ENCODE measurements around the gene NUBPL. TPM values are rescaled to one million over a fixed set of nuclear protein-coding genes. Genes with fewer than 3 reads are reported as not detected.
"Not testable (repeated sequence)": the region's sequence is repeated elsewhere in the genome, so short reads cannot be mapped to it uniquely, and the experiment has no call there.

NUBPL gene
- total RNA-seq, 2 experiments from 2014 or later: 4.8 to 6.4 TPM

DNA sequence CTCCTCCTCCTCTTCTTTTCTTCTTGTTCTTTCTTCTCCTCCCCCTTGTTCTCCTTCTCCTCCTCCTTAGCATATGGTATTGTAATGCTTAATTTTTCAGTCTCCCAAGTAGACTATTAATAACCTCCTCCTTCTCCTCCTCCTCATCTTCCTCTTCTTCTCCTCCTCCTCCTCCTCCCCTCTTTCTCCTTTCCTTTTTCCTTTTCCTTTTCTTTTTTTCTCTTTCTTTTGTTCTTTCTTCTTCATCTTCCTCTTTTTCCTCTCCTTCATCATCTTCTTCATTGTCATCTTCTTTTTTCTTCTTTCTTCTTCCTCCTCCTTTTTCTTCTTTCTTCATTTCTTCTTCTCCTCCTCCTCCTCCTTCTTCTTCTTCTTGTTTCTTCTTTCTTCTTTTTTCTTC, 264.3 kb downstream of the NUBPL start:
- POLR2A ChIA-PET: no interaction called here
- CTCF ChIA-PET: no interaction called here
- H3K27me3 Mint-ChIP-seq: no peaks in the 10 kb centered on the region
- no peaks in the 10 kb centered on the region for H3K9me3 Mint-ChIP-seq
- H3K4me3 Mint-ChIP-seq: no peak overlapping the region
- no peak for DNase-seq
- no peaks in the 10 kb centered on the region for H3K36me3 Mint-ChIP-seq (ENCODE audit: low read depth)
- H3K27ac Mint-ChIP-seq: no peak overlapping the region
- no peaks in the 10 kb centered on the region for H3K4me1 Mint-ChIP-seq

DNA sequence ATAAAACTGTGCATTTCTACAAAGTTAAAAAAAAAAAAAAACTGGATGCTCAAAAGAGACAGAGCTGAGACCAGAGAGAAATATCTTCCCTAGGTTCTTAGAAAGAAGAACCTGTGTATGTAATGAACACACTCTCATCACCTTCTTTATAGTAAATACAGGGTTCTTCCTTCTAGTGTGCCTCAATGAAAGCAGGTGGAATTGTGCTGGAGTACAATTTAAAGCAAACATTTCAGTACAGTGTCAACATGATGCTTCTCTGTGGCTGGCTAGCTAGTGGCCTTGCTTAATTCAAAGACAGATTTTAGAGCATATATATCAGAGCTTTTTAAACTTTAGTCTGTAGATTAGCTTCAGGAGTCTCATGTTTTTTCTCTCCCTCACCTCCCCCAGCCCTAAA, 266.1 kb downstream of the NUBPL start:
- DNase-seq: no peak
- H3K27ac Mint-ChIP-seq: no peak overlapping the region
- H3K4me1 Mint-ChIP-seq: no peaks in the 10 kb centered on the region
- no peak overlapping the region for H3K4me3 Mint-ChIP-seq
- no peaks in the 10 kb centered on the region for H3K36me3 Mint-ChIP-seq (ENCODE audit: low read depth)
- no peaks in the 10 kb centered on the region for H3K27me3 Mint-ChIP-seq
- ChIA-PET POLR2A (no interaction called here), CTCF (no interaction called here)
- H3K9me3 Mint-ChIP-seq: no peaks in the 10 kb centered on the region

DNA sequence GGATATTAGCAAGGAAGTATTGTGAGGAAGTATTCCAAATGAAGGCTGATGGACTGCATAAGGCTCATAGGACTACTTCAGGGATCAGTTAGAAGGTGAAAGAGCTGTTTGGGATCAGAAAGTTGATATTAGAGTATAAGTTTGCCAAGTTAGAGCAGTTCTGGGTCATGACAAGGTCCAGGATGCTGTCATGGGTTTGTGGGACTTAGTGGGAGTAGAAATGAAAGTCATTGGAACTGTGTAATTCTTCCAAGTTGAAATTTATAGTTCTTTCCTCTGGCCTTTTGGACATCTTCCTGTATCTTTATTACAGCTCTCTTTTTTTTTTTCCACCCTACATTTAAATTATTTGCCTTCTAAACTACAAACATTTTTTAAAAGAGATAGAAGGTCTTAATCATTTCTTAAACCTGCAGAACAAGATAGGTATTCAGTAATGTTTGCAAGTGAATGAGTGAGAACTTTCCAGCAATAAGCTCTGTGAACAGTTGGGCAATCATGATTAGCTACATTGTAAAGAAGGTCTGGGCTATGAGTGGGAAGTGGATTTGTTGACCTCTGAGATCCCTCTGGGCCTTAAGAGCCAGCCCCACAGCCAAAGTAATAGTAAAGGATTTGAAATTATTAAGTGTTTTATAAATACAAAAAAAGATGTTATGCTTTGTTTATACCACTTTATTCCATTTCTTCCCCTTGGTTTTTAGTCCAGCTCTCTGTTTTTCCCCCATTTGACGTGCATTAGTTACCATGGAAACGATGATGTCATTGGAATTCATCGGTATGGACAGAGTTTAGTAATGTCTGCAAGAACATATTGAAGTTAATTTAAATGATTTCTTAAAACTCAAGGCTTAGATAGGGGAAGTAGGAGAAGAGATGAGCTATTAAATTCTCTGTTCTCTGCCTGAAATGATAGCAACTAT, 268.0 kb downstream of the NUBPL start:
- no peaks in the 10 kb centered on the region for H3K4me1 Mint-ChIP-seq
- POLR2A ChIA-PET: no interaction called here
- CTCF ChIA-PET: interaction anchor here (0.6 kb wide), 1 partner anchor 1687 kb away, joined by 3 read pairs; no protein-coding TSS in a partner anchor

DNA sequence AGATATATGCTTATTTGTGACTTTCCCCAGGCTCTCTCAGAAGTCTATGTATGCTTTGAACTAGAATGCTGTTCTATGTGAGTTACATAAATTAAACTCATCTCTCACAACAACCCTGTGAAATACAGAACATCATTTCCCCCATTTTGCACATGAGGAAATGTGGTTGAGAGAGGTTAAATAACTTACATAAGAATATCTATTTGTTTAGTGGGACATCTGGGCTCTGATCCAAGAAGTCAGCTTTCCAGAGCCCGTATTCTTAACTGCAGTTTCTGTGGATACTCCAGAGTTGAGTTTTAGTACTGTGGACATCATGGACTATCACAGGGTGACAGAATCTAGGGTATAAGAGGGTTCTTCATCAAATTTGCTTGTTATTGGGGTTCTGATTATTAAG, 273.4 kb downstream of the NUBPL start:
- H3K27ac Mint-ChIP-seq: no peak overlapping the region
- ChIA-PET POLR2A (no interaction called here), CTCF (no interaction called here)
- H3K4me1 Mint-ChIP-seq: no peaks in the 10 kb centered on the region
- DNase-seq: no peak
- no peaks in the 10 kb centered on the region for H3K27me3 Mint-ChIP-seq
- H3K4me3 Mint-ChIP-seq: no peak overlapping the region
- H3K9me3 Mint-ChIP-seq: no peaks in the 10 kb centered on the region
- H3K36me3 Mint-ChIP-seq (ENCODE audit: low read depth): no peaks in the 10 kb centered on the region

More for the DNA sequence above, 268.0 kb downstream of the NUBPL start:
- no peaks in the 10 kb centered on the region for H3K36me3 Mint-ChIP-seq (ENCODE audit: low read depth)
- H3K9me3 Mint-ChIP-seq: no peaks in the 10 kb centered on the region
- no peak overlapping the region for H3K27ac Mint-ChIP-seq
- DNase-seq: no peak
- no peaks in the 10 kb centered on the region for H3K27me3 Mint-ChIP-seq
- no peak overlapping the region for H3K4me3 Mint-ChIP-seq

DNA sequence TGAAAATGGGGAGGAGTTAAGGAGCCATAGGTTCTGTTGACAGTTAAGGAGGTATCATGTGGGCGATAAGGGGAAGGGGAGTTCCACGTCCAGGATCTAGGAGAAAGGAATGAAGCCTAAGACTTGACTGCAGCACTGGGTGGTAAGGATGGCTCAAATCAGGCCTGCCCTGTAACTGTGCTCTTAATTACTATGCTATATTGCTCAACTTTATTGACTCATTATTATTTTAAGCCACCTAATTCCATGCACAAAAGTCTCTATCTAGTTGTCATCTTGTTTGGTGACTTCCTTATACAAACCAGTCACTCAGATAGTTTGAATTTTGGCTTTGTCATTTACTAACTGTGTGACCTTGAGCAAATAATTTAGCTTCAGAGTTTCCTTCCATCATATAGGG, 273.8 kb downstream of the NUBPL start:
- Mint-ChIP-seq H3K4me3 (no peak overlapping the region), H3K4me1 (no peaks in the 10 kb centered on the region), H3K27me3 (no peaks in the 10 kb centered on the region), H3K9me3 (no peaks in the 10 kb centered on the region), H3K36me3 (ENCODE audit: low read depth) (no peaks in the 10 kb centered on the region), H3K27ac (no peak overlapping the region)
- no peak for DNase-seq
- ChIA-PET CTCF (no interaction called here), POLR2A (no interaction called here)

DNA sequence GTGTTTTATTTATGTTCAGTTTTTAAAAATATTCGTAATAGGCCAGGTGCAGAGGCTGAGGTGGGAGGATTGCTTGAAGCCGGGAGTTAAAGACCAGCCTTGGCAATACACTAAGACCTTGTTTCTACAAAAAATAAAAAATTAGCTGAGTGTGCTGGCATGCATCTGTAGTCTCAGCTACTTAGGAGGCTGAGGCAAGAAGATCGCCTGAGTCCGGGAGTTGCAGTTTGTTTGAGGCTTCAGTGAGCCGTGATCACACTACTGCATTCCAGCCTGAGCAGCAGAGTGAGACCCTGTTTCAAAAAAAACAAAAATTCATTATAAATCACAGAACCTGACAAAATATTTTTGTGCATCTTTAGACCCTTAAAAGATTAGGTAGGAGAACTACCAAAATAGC, 275.8 kb downstream of the NUBPL start:
- CTCF ChIA-PET: no interaction called here
- POLR2A ChIA-PET: no interaction called here
- Mint-ChIP-seq H3K9me3 (peaks cover 2% of the 10 kb centered on the region), H3K4me3 (no peak overlapping the region), H3K4me1 (no peaks in the 10 kb centered on the region), H3K36me3 (ENCODE audit: low read depth) (no peaks in the 10 kb centered on the region), H3K27ac (no peak overlapping the region), H3K27me3 (no peaks in the 10 kb centered on the region)
- no peak for DNase-seq

DNA sequence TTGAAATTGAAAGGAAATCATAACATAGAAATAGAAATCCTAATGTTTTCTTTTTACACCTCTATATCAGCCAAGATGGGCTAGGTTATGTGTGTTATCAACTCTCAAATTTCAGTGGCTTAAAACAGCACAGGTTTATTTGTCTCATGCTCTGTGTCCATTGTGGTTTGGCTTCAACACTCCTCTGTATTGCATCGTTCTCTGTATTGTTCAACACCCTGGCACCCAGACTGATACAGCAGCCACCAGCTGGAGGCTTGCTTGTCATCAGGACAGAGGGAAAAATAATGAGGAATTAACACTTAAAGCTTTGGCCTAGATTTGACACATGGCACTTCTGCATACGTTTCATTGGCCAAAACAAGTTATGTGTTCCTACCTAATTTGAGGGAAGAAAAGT, 281.7 kb downstream of the NUBPL start:
- H3K27ac Mint-ChIP-seq: no peak overlapping the region
- no peaks in the 10 kb centered on the region for H3K4me1 Mint-ChIP-seq
- CTCF ChIA-PET: interaction anchor here (1.2 kb wide), 1 partner anchor 19 kb away, joined by 4 read pairs; no protein-coding TSS in a partner anchor
- POLR2A ChIA-PET: no interaction called here
- no peaks in the 10 kb centered on the region for H3K27me3 Mint-ChIP-seq
- no peak overlapping the region for H3K4me3 Mint-ChIP-seq
- H3K9me3 Mint-ChIP-seq: peaks cover 2% of the 10 kb centered on the region
- DNase-seq: no peak
- no peaks in the 10 kb centered on the region for H3K36me3 Mint-ChIP-seq (ENCODE audit: low read depth)

DNA sequence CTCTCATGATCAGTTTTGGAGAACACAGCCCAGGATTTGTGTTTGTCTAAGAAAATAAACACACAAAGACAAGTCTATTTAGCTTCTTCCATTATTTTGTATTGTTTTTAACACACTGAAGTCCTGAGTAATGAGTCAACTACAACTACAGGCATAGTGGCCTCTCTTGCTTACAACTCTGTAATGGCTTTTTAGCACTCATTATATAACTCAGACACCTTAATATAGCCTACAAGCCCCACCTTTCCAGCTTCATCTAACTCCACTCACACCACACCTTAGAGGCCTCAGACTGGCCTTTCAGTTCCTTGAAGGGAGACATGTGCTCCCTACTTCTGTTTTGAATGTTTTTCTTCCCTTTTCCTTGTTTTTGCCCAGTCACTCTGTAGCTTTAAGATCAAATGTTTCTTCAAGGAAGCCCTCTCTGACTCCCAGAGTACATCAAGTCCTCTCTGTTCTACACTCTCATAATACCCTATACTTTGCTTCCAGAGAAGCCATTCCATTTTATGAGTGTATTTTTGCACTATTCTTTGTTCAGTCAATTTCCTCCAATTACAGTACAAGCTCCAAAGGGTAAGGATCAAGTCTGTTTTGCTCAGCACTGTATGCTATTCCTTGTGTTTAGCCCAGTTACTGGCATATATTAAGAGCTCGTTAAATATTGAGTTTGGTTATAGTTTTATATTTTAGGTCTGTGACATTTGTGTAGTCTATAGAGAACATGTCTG, 282.3 kb downstream of the NUBPL start:
- Mint-ChIP-seq H3K4me3 (no peak overlapping the region), H3K36me3 (ENCODE audit: low read depth) (no peaks in the 10 kb centered on the region)
- POLR2A ChIA-PET: no interaction called here

DNA sequence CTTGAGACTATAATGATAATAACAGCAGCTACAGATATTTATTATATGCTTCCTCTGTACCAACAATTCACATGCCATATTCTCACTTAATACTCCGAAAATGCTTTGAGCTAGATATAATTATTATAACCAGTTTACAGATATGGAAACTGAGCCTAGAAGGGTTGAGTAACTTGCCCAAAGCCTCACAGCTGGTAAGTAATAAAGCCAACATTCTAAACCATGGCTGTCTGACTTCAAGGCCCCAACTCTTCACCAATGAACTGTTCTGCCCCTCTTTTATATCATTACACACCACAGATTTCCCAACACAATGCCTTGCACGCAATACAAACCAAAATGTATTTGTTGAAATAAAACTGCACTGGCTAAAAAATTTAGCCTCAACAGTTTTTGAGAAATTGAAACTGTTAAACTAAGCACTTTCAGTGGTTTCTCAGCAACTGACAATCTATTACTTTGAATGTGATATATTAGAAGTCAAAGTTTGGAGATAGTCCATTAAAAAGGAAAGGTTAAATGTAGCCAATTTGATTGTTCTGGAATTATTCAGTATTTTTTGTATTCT, 293.4 kb downstream of the NUBPL start:
- no peak for DNase-seq
- Mint-ChIP-seq H3K4me3 (no peak overlapping the region), H3K27me3 (no peaks in the 10 kb centered on the region), H3K27ac (no peak overlapping the region), H3K4me1 (peaks cover 2% of the 10 kb centered on the region), H3K9me3 (peaks cover 4% of the 10 kb centered on the region), H3K36me3 (ENCODE audit: low read depth) (peaks cover 12% of the 10 kb centered on the region)
- ChIA-PET CTCF (no interaction called here), POLR2A (no interaction called here)

More for the DNA sequence above, 282.3 kb downstream of the NUBPL start:
- no peaks in the 10 kb centered on the region for H3K27me3 Mint-ChIP-seq
- H3K4me1 Mint-ChIP-seq: no peaks in the 10 kb centered on the region
- H3K9me3 Mint-ChIP-seq: peaks cover 2% of the 10 kb centered on the region
- DNase-seq: no peak
- H3K27ac Mint-ChIP-seq: no peak overlapping the region
- CTCF ChIA-PET: interaction anchor here (1.2 kb wide), 1 partner anchor 20 kb away, joined by 4 read pairs; no protein-coding TSS in a partner anchor

DNA sequence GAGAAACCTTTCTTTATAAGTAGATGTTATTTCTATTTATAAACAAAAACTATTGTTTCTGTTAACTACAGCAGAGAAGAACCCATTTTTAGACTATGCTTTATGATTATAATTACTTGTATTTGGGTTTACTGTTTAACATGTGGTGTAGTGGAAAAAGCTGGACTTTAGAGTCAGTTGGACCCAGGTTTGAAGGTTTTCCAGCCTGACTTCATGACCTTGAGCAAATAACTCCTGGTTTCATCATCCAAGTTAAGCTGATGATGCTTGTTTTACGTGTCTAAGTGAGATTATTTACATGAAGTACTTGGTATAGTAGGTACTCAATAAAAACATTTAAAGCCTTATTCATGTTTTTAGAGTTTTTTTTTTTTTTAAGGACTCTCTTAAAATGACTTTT, 294.1 kb downstream of the NUBPL start:
- peaks cover 4% of the 10 kb centered on the region for H3K9me3 Mint-ChIP-seq
- H3K27me3 Mint-ChIP-seq: no peaks in the 10 kb centered on the region
- H3K36me3 Mint-ChIP-seq (ENCODE audit: low read depth): peaks cover 12% of the 10 kb centered on the region
- ChIA-PET POLR2A (no interaction called here), CTCF (interaction anchor here (0.7 kb wide), 1 partner anchor 648 kb away, joined by 3 read pairs; the partner anchor contains the start of gene HECTD1)
- no peak overlapping the region for H3K4me3 Mint-ChIP-seq
- no peak for DNase-seq
- peaks cover 2% of the 10 kb centered on the region for H3K4me1 Mint-ChIP-seq
- H3K27ac Mint-ChIP-seq: no peak overlapping the region

DNA sequence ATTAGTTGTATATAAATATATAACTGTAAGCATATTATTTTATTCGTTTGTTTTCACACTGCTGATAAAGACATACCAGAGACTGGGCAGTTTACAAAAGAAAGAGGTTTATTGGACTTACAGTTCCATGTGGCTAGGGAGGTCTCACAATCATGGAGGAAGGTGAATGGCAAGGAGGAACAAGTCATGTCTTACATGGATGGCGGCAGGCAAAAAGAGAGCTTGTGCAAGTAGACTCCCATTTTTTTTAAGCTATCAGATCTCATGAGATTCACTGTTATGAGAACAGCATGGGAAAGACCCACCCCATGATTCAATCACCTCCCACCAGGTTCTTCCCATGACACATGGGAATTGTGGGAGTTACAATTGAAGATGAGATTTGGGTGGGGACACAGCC, 294.8 kb downstream of the NUBPL start:
- not testable (repeated sequence) for H3K9me3 Mint-ChIP-seq, H3K27me3 Mint-ChIP-seq, H3K4me3 Mint-ChIP-seq, H3K4me1 Mint-ChIP-seq, H3K27ac Mint-ChIP-seq, DNase-seq
- H3K36me3 Mint-ChIP-seq (ENCODE audit: low read depth): peaks cover 12% of the 10 kb centered on the region
- CTCF ChIA-PET: interaction anchor here (0.7 kb wide), 1 partner anchor 648 kb away, joined by 3 read pairs; the partner anchor contains the start of gene HECTD1
- POLR2A ChIA-PET: interaction anchor here (0.6 kb wide), 1 partner anchor 65 kb away, joined by 3 read pairs; no protein-coding TSS in a partner anchor

DNA sequence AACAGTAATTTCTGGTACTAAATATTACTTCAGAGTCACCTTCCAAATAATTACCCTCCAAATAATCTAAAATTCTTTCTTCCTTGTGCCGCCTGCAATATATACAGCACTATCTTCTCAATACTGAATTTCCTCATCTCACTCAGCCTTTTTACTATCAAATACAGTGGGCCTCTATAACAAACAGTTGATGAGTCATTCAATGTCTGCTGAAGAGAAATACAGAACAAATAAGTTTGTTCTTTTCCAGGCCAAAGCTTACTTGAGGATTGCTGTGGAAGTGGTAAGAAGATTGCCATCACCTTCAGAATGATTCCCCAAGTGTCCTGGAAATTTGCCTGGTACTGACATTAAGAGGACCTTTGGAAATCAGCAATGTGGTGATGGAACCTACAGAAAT, 297.7 kb downstream of the NUBPL start:
- Mint-ChIP-seq H3K27ac (no peak overlapping the region), H3K4me1 (peaks cover 2% of the 10 kb centered on the region), H3K9me3 (peaks cover 7% of the 10 kb centered on the region), H3K27me3 (no peaks in the 10 kb centered on the region), H3K36me3 (ENCODE audit: low read depth) (peaks cover 10% of the 10 kb centered on the region), H3K4me3 (no peak overlapping the region)
- DNase-seq: no peak
- ChIA-PET CTCF (no interaction called here), POLR2A (no interaction called here)

All from activated CD4-positive, alpha-beta T cell treated with anti-CD3 and anti-CD28 coated beads, Interleukin-2, amount 10 ng/mL, durations not matched to agents 7 days and 5 days (primary cell).